SK-N-SH treated with all-trans-retinoic acid at 6 μM for 48 hours (cell line): Measurements from ENCODE around the gene RPS6KC1.
"Not testable (repeated sequence)": the region's sequence is repeated elsewhere in the genome, so short reads cannot be mapped to it uniquely, and the experiment has no call there.

Experiments
- ATAC-seq: fragments of 200-7000 bp; cut with Tn5 transposase; 3 replicates; pipeline ENCODE4 v1.9.1; 2020; ENCODE audit warnings: mild to moderate bottlenecking, moderate library complexity
- ARNTL ChIP-seq: fragments of 450-650 bp; formaldehyde crosslinking; IDR thresholded peaks from 2 replicates; pipeline ENCODE4 v1.5.0; 2020; ENCODE audit warnings: low read depth, mild to moderate bottlenecking, moderate library complexity, borderline replicate concordance
- BACH2 ChIP-seq: fragments of 250-450 bp; sonication (Bioruptor Pico); IDR thresholded peaks from 2 replicates; pipeline ENCODE4 v1.9.0; 2021; ENCODE audit warnings: mild to moderate bottlenecking, borderline replicate concordance
- CSDC2 ChIP-seq: fragments of 250-450 bp; sonication (Bioruptor Pico); IDR thresholded peaks from 2 replicates; pipeline ENCODE4 v1.5.0; 2020; ENCODE audit warnings: mild to moderate bottlenecking, moderate library complexity
- ESRRG ChIP-seq: fragments of 250-450 bp; sonication (Bioruptor Pico); IDR thresholded peaks from 2 replicates; pipeline ENCODE4 v1.6.1; 2021; ENCODE audit warnings: mild to moderate bottlenecking
- GLIS3 ChIP-seq: fragments of 250-450 bp; sonication (Bioruptor Pico); IDR thresholded peaks from 2 replicates; pipeline ENCODE4 v1.5.0; 2020; ENCODE audit warnings: mild to moderate bottlenecking, moderate library complexity
- ISL1 ChIP-seq: fragments of 250-450 bp; sonication (Bioruptor Pico); IDR thresholded peaks from 2 replicates; pipeline ENCODE4 v2.1.2; 2022; ENCODE audit warnings: mild to moderate bottlenecking, moderate library complexity
- OSR1 ChIP-seq: fragments of 250-450 bp; sonication (Bioruptor Pico); IDR thresholded peaks from 2 replicates; pipeline ENCODE4 v1.8.0; 2022; ENCODE audit warnings: moderate library complexity, mild to moderate bottlenecking, inconsistent platforms
- PPARA ChIP-seq: fragments of 250-450 bp; sonication (Bioruptor Pico); IDR thresholded peaks from 2 replicates; pipeline ENCODE4 v1.5.0; 2020; ENCODE audit warnings: mild to moderate bottlenecking, borderline replicate concordance
- RARB ChIP-seq: fragments of 250-450 bp; sonication (Bioruptor Pico); IDR thresholded peaks from 2 replicates; pipeline ENCODE4 v1.8.0; 2021; ENCODE audit warnings: mild to moderate bottlenecking, moderate library complexity
- SNAI2 ChIP-seq: fragments of 250-450 bp; sonication (Bioruptor Pico); IDR thresholded peaks from 2 replicates; pipeline ENCODE4 v1.5.0; 2020; ENCODE audit warnings: mild to moderate bottlenecking, moderate library complexity
- TCF4 ChIP-seq: fragments of 250-450 bp; sonication (Bioruptor Pico); IDR thresholded peaks from 2 replicates; pipeline ENCODE4 v1.8.0; 2021; ENCODE audit warnings: mild to moderate bottlenecking, moderate library complexity, borderline replicate concordance
- TOX ChIP-seq: fragments of 250-450 bp; sonication (Bioruptor Pico); IDR thresholded peaks from 2 replicates; pipeline ENCODE4 v1.8.0; 2021; ENCODE audit warnings: mild to moderate bottlenecking, moderate library complexity, borderline replicate concordance
- ZC3H10 ChIP-seq: fragments of 250-450 bp; sonication (Bioruptor Pico); IDR thresholded peaks from 2 replicates; pipeline ENCODE4 v1.5.1; 2021; ENCODE audit warnings: mild to moderate bottlenecking, moderate library complexity
- ZFP3 ChIP-seq: fragments of 250-450 bp; sonication (Bioruptor Pico); IDR thresholded peaks from 2 replicates; pipeline ENCODE4 v1.5.0; 2020; ENCODE audit warnings: mild to moderate bottlenecking, moderate library complexity
- ZFP30 ChIP-seq: fragments of 450-650 bp; formaldehyde crosslinking; IDR thresholded peaks from 2 replicates; pipeline ENCODE4 v1.5.0; 2022; ENCODE audit warnings: mild to moderate bottlenecking, moderate library complexity
- ZNF565 ChIP-seq: fragments of 450-650 bp; formaldehyde crosslinking; conservative IDR thresholded peaks from 2 replicates; pipeline ENCODE4 v1.5.0; 2020; ENCODE audit warnings: low read depth, mild to moderate bottlenecking, moderate library complexity
- ZNF70 ChIP-seq: fragments of 450-650 bp; formaldehyde crosslinking; IDR thresholded peaks from 2 replicates; pipeline ENCODE4 v1.5.0; 2020; ENCODE audit warnings: mild to moderate bottlenecking, moderate library complexity
- ZNF8 ChIP-seq: fragments of 450-650 bp; formaldehyde crosslinking; IDR thresholded peaks from 2 replicates; pipeline ENCODE4 v1.5.0; 2020; ENCODE audit warnings: mild to moderate bottlenecking, moderate library complexity
- TF ChIP-seq, protein P1 (sequence below): fragments of 250-450 bp; sonication (Bioruptor Pico); IDR thresholded peaks from 2 replicates; pipeline ENCODE4 v1.8.0; 2021; ENCODE audit warnings: low read depth, mild to moderate bottlenecking, moderate library complexity, borderline replicate concordance
- TF ChIP-seq, protein P2 (sequence below): fragments of 250-450 bp; sonication (Bioruptor Pico); IDR thresholded peaks from 2 replicates; pipeline ENCODE4 v1.5.1; 2020; ENCODE audit warnings: low read depth, mild to moderate bottlenecking, moderate library complexity
- TF ChIP-seq, protein P3 (sequence below): fragments of 250-450 bp; sonication (Bioruptor Pico); IDR thresholded peaks from 2 replicates; pipeline ENCODE4 v1.5.0; 2020; ENCODE audit warnings: mild to moderate bottlenecking, moderate library complexity
- TF ChIP-seq, protein P4 (sequence below): fragments of 250-450 bp; sonication (Bioruptor Pico); IDR thresholded peaks from 2 replicates; pipeline ENCODE4 v1.8.0; 2020; ENCODE audit warnings: mild to moderate bottlenecking, moderate library complexity, borderline replicate concordance
- TF ChIP-seq, protein P5 (sequence below): fragments of 250-450 bp; sonication (Bioruptor Pico); IDR thresholded peaks from 2 replicates; pipeline ENCODE4 v1.5.1; 2021; ENCODE audit warnings: mild to moderate bottlenecking, moderate library complexity

The RPS6KC1 gene

DNA sequence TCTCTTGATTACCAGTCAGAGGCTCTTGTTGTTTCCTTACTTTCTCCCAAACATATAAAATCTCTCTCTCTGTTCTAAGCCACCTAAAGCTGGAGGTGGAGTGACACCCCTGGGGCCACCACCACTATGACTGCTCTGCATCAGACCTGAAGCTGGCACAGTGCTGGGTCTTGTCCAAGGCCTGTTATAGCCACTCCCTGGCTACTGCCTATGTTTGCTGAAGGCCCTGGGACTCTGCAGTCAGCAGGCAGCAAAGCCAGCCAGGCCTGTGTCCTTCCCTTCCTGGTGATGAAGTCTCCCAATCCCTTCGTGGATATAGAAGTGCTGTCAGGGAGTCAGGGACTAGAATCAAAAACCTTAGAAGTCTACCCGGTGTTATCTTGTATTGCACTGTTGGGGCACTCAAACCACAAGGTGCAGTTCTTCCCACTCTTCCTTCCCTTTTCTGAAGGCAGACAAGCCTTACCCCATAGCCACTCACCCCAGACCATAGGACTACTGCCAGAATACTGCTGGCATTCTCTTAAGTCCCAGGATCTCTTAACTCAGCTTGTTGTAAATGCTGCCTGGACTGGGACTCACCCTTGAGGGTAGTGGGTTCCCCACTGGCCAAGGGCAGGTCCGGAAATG is 103.1 kb downstream of the RPS6KC1 start:
- no peak for ATAC-seq
- TF ChIP-seq PPARA (CRISPR knock-in tag), result no peak
- no peak for TF ChIP-seq ZFP30 (CRISPR knock-in tag)
- no peak for TF ChIP-seq OSR1

DNA sequence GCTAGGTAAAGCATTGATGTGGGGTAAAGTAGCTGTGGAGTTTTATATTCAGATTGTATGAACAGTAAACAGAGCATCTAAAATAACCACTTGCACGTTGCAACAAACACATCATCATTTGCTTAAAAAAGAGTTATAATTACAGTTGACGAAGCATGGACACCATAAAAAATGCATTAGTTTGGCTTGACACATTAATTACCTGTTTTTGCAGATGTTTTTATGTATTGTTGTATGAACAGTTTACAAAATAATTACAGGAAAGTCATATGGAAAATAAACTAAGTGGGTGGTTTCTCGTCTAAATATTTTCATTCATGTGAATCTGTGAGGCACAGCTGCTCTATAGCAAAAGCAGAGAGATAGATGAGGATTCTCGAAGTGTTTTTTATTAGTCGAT is 108.3 kb downstream of the RPS6KC1 start:
- TF ChIP-seq TOX (CRISPR knock-in tag), result no peak
- TF ChIP-seq RARB (CRISPR knock-in tag), result no peak
- TF ChIP-seq ZNF8, result no peak
- no peak for TF ChIP-seq ZFP3
- TF ChIP-seq BACH2 (CRISPR knock-in tag), result no peak
- no peak for TF ChIP-seq TCF4
- no peak for TF ChIP-seq OSR1
- no peak for TF ChIP-seq GLIS3
- no peak for TF ChIP-seq ZNF70 (CRISPR knock-in tag)
- TF ChIP-seq, protein P1, sequence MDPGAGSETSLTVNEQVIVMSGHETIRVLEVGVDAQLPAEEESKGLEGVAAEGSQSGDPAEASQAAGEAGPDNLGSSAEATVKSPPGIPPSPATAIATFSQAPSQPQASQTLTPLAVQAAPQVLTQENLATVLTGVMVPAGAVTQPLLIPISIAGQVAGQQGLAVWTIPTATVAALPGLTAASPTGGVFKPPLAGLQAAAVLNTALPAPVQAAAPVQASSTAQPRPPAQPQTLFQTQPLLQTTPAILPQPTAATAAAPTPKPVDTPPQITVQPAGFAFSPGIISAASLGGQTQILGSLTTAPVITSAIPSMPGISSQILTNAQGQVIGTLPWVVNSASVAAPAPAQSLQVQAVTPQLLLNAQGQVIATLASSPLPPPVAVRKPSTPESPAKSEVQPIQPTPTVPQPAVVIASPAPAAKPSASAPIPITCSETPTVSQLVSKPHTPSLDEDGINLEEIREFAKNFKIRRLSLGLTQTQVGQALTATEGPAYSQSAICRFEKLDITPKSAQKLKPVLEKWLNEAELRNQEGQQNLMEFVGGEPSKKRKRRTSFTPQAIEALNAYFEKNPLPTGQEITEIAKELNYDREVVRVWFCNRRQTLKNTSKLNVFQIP (CRISPR knock-in tag), result no peak
- TF ChIP-seq, protein P2, sequence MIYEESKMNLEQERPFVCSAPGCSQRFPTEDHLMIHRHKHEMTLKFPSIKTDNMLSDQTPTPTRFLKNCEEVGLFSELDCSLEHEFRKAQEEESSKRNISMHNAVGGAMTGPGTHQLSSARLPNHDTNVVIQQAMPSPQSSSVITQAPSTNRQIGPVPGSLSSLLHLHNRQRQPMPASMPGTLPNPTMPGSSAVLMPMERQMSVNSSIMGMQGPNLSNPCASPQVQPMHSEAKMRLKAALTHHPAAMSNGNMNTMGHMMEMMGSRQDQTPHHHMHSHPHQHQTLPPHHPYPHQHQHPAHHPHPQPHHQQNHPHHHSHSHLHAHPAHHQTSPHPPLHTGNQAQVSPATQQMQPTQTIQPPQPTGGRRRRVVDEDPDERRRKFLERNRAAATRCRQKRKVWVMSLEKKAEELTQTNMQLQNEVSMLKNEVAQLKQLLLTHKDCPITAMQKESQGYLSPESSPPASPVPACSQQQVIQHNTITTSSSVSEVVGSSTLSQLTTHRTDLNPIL (CRISPR knock-in tag), result no peak
- TF ChIP-seq, protein P3, sequence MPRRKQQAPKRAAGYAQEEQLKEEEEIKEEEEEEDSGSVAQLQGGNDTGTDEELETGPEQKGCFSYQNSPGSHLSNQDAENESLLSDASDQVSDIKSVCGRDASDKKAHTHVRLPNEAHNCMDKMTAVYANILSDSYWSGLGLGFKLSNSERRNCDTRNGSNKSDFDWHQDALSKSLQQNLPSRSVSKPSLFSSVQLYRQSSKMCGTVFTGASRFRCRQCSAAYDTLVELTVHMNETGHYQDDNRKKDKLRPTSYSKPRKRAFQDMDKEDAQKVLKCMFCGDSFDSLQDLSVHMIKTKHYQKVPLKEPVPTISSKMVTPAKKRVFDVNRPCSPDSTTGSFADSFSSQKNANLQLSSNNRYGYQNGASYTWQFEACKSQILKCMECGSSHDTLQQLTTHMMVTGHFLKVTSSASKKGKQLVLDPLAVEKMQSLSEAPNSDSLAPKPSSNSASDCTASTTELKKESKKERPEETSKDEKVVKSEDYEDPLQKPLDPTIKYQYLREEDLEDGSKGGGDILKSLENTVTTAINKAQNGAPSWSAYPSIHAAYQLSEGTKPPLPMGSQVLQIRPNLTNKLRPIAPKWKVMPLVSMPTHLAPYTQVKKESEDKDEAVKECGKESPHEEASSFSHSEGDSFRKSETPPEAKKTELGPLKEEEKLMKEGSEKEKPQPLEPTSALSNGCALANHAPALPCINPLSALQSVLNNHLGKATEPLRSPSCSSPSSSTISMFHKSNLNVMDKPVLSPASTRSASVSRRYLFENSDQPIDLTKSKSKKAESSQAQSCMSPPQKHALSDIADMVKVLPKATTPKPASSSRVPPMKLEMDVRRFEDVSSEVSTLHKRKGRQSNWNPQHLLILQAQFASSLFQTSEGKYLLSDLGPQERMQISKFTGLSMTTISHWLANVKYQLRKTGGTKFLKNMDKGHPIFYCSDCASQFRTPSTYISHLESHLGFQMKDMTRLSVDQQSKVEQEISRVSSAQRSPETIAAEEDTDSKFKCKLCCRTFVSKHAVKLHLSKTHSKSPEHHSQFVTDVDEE, result no peak
- TF ChIP-seq ESRRG (CRISPR knock-in tag), result no peak
- no peak for TF ChIP-seq ZNF565 (CRISPR knock-in tag)
- TF ChIP-seq, protein P4, sequence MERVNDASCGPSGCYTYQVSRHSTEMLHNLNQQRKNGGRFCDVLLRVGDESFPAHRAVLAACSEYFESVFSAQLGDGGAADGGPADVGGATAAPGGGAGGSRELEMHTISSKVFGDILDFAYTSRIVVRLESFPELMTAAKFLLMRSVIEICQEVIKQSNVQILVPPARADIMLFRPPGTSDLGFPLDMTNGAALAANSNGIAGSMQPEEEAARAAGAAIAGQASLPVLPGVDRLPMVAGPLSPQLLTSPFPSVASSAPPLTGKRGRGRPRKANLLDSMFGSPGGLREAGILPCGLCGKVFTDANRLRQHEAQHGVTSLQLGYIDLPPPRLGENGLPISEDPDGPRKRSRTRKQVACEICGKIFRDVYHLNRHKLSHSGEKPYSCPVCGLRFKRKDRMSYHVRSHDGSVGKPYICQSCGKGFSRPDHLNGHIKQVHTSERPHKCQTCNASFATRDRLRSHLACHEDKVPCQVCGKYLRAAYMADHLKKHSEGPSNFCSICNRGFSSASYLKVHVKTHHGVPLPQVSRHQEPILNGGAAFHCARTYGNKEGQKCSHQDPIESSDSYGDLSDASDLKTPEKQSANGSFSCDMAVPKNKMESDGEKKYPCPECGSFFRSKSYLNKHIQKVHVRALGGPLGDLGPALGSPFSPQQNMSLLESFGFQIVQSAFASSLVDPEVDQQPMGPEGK, result no peak
- no peak for TF ChIP-seq ZC3H10
- no peak for TF ChIP-seq CSDC2 (CRISPR knock-in tag)

DNA sequence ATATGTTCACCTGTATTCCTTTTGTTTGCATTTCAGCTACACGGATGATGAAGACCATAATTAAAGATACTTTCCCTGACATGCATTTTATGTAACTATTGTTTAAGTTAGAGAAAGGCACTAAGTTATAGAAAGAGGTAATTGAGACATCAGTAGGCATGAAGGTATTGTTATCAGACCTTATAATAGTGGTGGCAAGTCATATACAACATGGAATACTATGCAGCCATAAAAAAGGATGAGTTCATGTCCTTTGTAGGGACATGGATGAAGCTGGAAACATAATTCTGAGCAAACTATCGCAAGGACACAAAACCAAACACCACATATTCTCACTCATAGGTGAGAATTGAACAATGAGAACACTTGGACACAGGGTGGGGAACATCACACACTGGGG is 109.4 kb downstream of the RPS6KC1 start:
- not testable (repeated sequence) for ATAC-seq

More for the DNA sequence above, 108.3 kb downstream of the RPS6KC1 start:
- no peak for ATAC-seq

DNA sequence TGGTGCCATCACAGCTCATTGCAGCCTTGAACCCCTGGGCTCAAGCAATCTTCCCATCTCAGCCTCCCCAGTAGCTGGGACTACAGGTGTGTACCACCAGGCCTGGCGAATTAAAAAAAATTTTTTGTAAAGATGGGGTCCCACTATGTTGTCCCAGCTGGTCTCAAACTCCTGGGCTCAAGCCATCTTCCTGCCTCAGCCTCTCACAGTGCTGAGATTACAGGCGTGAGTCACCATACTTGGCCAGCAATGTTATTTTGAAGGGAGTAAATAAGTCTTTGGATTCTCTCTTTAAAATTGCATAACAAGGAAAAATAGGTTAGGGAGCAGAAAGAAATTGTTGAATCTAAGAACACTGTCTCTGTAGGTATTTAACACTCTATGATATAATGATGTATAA is 111.3 kb downstream of the RPS6KC1 start:
- no peak for ATAC-seq
- TF ChIP-seq ARNTL (CRISPR knock-in tag) (no peak), RARB (CRISPR knock-in tag) (no peak), TOX (CRISPR knock-in tag) (no peak), SNAI2 (CRISPR knock-in tag) (no peak), CSDC2 (CRISPR knock-in tag) (no peak), ISL1 (CRISPR knock-in tag) (no peak), PPARA (CRISPR knock-in tag) (no peak), ZC3H10 (no peak), ZNF8 (no peak), TCF4 (no peak)
- TF ChIP-seq, protein P2 (CRISPR knock-in tag), result no peak
- TF ChIP-seq, protein P5, sequence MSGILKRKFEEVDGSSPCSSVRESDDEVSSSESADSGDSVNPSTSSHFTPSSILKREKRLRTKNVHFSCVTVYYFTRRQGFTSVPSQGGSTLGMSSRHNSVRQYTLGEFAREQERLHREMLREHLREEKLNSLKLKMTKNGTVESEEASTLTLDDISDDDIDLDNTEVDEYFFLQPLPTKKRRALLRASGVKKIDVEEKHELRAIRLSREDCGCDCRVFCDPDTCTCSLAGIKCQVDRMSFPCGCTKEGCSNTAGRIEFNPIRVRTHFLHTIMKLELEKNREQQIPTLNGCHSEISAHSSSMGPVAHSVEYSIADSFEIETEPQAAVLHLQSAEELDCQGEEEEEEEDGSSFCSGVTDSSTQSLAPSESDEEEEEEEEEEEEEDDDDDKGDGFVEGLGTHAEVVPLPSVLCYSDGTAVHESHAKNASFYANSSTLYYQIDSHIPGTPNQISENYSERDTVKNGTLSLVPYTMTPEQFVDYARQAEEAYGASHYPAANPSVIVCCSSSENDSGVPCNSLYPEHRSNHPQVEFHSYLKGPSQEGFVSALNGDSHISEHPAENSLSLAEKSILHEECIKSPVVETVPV (CRISPR knock-in tag), result no peak
- TF ChIP-seq, protein P1 (CRISPR knock-in tag), result no peak
